A549 (cell line): ENCODE results near the gene NCL. TPM values are rescaled to one million over a fixed set of nuclear protein-coding genes. Genes with fewer than 3 reads are reported as not detected.

Experiments used
- ATAC-seq, 2 experiments: fragments of 200-7000 bp in 1 of 2; fragments of >200 bp in 1 of 2; cut with Nextera tagmentation in 1 of 2; cut with Tn5 transposase in 1 of 2; 3 replicates each; pipeline versions ENCODE4 v1.8.0 to v1.9.1; 2018 to 2020; ENCODE audit warnings: mild to moderate bottlenecking in 1 of 2, moderate library complexity in 1 of 2
- CTCF ChIA-PET: fragments of 300-600 bp; sonication (Branson Sonifier 250); formaldehyde crosslinking; extraction: SDS; loops from one replicate; lab custom pipeline; 2021; ENCODE audit warnings: antibody characterized with exemption, inconsistent platforms; lab: Yijun Ruan, JAX
- POLR2A ChIA-PET: fragments of 350-600 bp; formaldehyde crosslinking; extraction: SDS; loops from one replicate; lab custom pipeline; 2021; ENCODE audit warnings: antibody characterized with exemption, inconsistent platforms; lab: Yijun Ruan, JAX
- DNase-seq, 2 experiments: peaks; one replicate each; pipeline versions ENCODE4 v3.0.0 to v3.0.0-alpha.2; 2011 to 2016; ENCODE audit warnings: low read depth in 1 of 2, low spot score in 1 of 2
- FAIRE-seq: peaks from 2 replicates; lab custom pipeline; 2011; peaks lifted over from hg19 to GRCh38; lab: Jason Lieb, UNC
- H3K27ac ChIP-seq, 2 experiments: fragments of >200 bp; sonication (Bioruptor Twin); formaldehyde crosslinking; 3 replicates each; pipeline ENCODE4 v1.5.1; 2016 to 2017
- H3K4me1 ChIP-seq: fragments of >200 bp; sonication (Bioruptor Twin); formaldehyde crosslinking; 3 replicates; pipeline ENCODE4 v1.6.1; 2016
- H3K4me2 ChIP-seq: fragments of >200 bp; sonication (Bioruptor Twin); formaldehyde crosslinking; 3 replicates; pipeline ENCODE4 v1.6.1; 2016
- H3K4me3 ChIP-seq: fragments of >200 bp; sonication (Bioruptor Twin); formaldehyde crosslinking; 3 replicates; pipeline ENCODE4 v1.5.1; 2016
- H3K9me3 ChIP-seq: fragments of >200 bp; sonication (Bioruptor Twin); formaldehyde crosslinking; 3 replicates; pipeline ENCODE4 v1.6.1; 2016
- BHLHE40 ChIP-seq: IDR thresholded peaks from 2 replicates; pipeline ENCODE4 v1.6.1; 2012; ENCODE audit warnings: low read depth, low read length, inconsistent platforms
- CHD2 ChIP-seq: fragments of 150-350 bp; IDR thresholded peaks from 2 replicates; pipeline ENCODE4 v1.6.1; 2014; ENCODE audit warnings: low read length; ENCODE audit not compliant: partially characterized antibody
- FOSB ChIP-seq: fragments of 250-450 bp; sonication (Bioruptor Pico); IDR thresholded peaks from 2 replicates; pipeline ENCODE4 v1.5.0; 2020; ENCODE audit warnings: mild to moderate bottlenecking, moderate library complexity
- FOSL2 ChIP-seq, 2 experiments: fragments of 450-650 bp in 1 of 2; fragments of >200 bp in 1 of 2; sonication (Bioruptor Twin) in 1 of 2; formaldehyde crosslinking; IDR thresholded peaks; 2 replicates each; pipeline versions ENCODE4 v1.5.0 to v1.6.1; 2016 to 2020; ENCODE audit warnings: mild to moderate bottlenecking in 1 of 2, moderate library complexity in 1 of 2
- HDAC2 ChIP-seq: fragments of 200-600 bp; sonication (generic); IDR thresholded peaks from 2 replicates; pipeline ENCODE4 v1.6.1; 2016
- HEYL ChIP-seq: fragments of 250-450 bp; sonication (Bioruptor Pico); IDR thresholded peaks from 2 replicates; pipeline ENCODE4 v1.8.0; 2021; ENCODE audit warnings: mild to moderate bottlenecking, moderate library complexity
- HOXA7 ChIP-seq: fragments of 250-450 bp; sonication (Bioruptor Pico); IDR thresholded peaks from 2 replicates; pipeline ENCODE4 v1.5.0; 2020; ENCODE audit warnings: mild to moderate bottlenecking, moderate library complexity
- HOXB13 ChIP-seq: fragments of 250-450 bp; sonication (Bioruptor Pico); IDR thresholded peaks from 2 replicates; pipeline ENCODE4 v1.5.0; 2020; ENCODE audit warnings: low read depth, mild to moderate bottlenecking, moderate library complexity
- JUN ChIP-seq, 2 experiments: fragments of >200 bp; sonication (Bioruptor Twin); formaldehyde crosslinking; IDR thresholded peaks; 2 replicates in 1 of 2; 3 replicates in 1 of 2; pipeline ENCODE4 v1.6.1; 2016 to 2017
- JUNB ChIP-seq: fragments of >200 bp; sonication (Bioruptor Twin); formaldehyde crosslinking; IDR thresholded peaks from 2 replicates; pipeline ENCODE4 v1.6.1; 2016
- MAFK ChIP-seq: fragments of 450-650 bp; IDR thresholded peaks from 2 replicates; pipeline ENCODE4 v1.6.1; 2014; ENCODE audit not compliant: partially characterized antibody
- MAZ ChIP-seq: fragments of 150-350 bp; IDR thresholded peaks from 2 replicates; pipeline ENCODE4 v1.6.1; 2014; ENCODE audit warnings: antibody characterized with exemption, low read depth, low read length, borderline replicate concordance
- NPAS2 ChIP-seq: fragments of 250-450 bp; sonication (Bioruptor Pico); IDR thresholded peaks from 2 replicates; pipeline ENCODE4 v1.8.0; 2022; ENCODE audit warnings: mild to moderate bottlenecking, moderate library complexity, borderline replicate concordance
- RARB ChIP-seq: fragments of 250-450 bp; sonication (Bioruptor Pico); IDR thresholded peaks from 2 replicates; pipeline ENCODE4 v1.8.0; 2021; ENCODE audit warnings: mild to moderate bottlenecking, moderate library complexity
- RNF2 ChIP-seq: fragments of 200-600 bp; sonication (generic); IDR thresholded peaks from 2 replicates; pipeline ENCODE4 v1.6.1; 2016; ENCODE audit warnings: low read depth, mild to moderate bottlenecking, antibody characterized with exemption, moderate library complexity, borderline replicate concordance
- TP53 ChIP-seq: fragments of 250-450 bp; sonication (Bioruptor Pico); IDR thresholded peaks from 2 replicates; pipeline ENCODE4 v1.5.0; 2021; ENCODE audit warnings: mild to moderate bottlenecking, moderate library complexity
- ZFP36 ChIP-seq: fragments of 450-650 bp; IDR thresholded peaks from 2 replicates; pipeline ENCODE4 v1.6.1; 2014; ENCODE audit warnings: borderline replicate concordance; ENCODE audit not compliant: partially characterized antibody
- ZNF302 ChIP-seq: fragments of 250-450 bp; sonication (Bioruptor Pico); IDR thresholded peaks from 2 replicates; pipeline ENCODE4 v1.9.0; 2021; ENCODE audit warnings: inconsistent platforms, mild to moderate bottlenecking, moderate library complexity
- WGBS: methylation state at CpG from one replicate; pipeline ENCODE4 v1.1.6; 2017; ENCODE audit errors: missing lambda C conversion rate; 5-methylcytosine and 5-hydroxymethylcytosine counted together
- polyA plus RNA-seq, 4 experiments: library from polyadenylated mRNA; depleted of rRNA in 3 of 4; stranded (reverse); fragments of >200 nt; fragmentation: RNase III in 1 of 4; extraction: RNeasy Plus Mini Kit Qiagen cat#74134 plus additional on column Dnase treatment in 1 of 4; gene quantifications; 2 replicates in 3 of 4; 3 replicates in 1 of 4; pipeline ENCODE4 v1.2.3, GENCODE V29; 2011 to 2017
- TF ChIP-seq, protein P1 (sequence below): IDR thresholded peaks from 2 replicates; pipeline ENCODE4 v1.6.1; 2012
- TF ChIP-seq, protein P2 (sequence below): fragments of 450-650 bp; IDR thresholded peaks from 2 replicates; pipeline ENCODE4 v1.6.1; 2014; ENCODE audit warnings: antibody characterized with exemption
- TF ChIP-seq, protein P3 (sequence below): fragments of 200-600 bp; sonication (generic); IDR thresholded peaks from 2 replicates; pipeline ENCODE4 v1.6.1; 2016; ENCODE audit warnings: antibody characterized with exemption, mild to moderate bottlenecking, moderate library complexity
- TF ChIP-seq, protein P4 (sequence below): fragments of 250-450 bp; sonication (Bioruptor Pico); IDR thresholded peaks from 2 replicates; pipeline ENCODE4 v1.5.0; 2020; ENCODE audit warnings: low read depth, mild to moderate bottlenecking, moderate library complexity
- TF ChIP-seq, protein P5 (sequence below): fragments of 250-450 bp; sonication (Bioruptor Pico); IDR thresholded peaks from 2 replicates; pipeline ENCODE4 v1.5.0; 2021; ENCODE audit warnings: mild to moderate bottlenecking, moderate library complexity, borderline replicate concordance
- TF ChIP-seq, protein P6 (sequence below): IDR thresholded peaks from 2 replicates; pipeline ENCODE4 v1.6.1; 2012; ENCODE audit warnings: low read depth, borderline replicate concordance

NCL gene
- polyA plus RNA-seq, 2 of the 4 experiments (the other 2 are of a cell fraction) = 390 to 766 TPM

DNA sequence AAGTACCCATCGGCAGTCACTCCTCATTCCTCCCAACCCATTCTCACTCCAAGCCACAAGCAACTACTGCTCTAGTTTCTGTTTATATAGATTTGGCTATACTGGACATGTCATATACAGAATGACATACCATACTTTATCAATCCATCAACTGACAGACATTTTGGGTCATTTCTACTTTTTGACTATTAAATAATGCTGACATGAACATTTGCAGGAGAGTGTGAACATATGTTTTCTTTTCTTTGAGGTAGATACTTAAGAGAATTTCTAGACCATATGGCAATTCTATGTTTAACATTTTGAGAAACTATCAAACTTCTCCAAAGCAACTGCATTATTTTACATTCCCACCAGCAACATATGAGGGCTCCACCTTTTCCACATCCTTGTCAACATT is 33.4 kb upstream of the NCL start:
- no peak overlapping the region for H3K27ac ChIP-seq
- H3K4me1 ChIP-seq = no peaks in the 10 kb centered on the region
- ATAC-seq (no peak), DNase-seq (no peak), FAIRE-seq (no peak)
- WGBS = 94% methylated on average over 1 of the region's 1 CpG
- TF ChIP-seq MAFK (peak; percentile 85), FOSB (CRISPR knock-in tag) (no peak), HOXA7 (CRISPR knock-in tag) (no peak), RARB (CRISPR knock-in tag) (no peak), ZNF302 (CRISPR knock-in tag) (no peak), MAZ (no peak), CHD2 (no peak), ZFP36 (no peak)
- TF ChIP-seq, protein P1, sequence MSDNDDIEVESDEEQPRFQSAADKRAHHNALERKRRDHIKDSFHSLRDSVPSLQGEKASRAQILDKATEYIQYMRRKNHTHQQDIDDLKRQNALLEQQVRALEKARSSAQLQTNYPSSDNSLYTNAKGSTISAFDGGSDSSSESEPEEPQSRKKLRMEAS = no peak
- no peaks in the 10 kb centered on the region for H3K9me3 ChIP-seq
- no peak overlapping the region for H3K4me2 ChIP-seq
- no peak overlapping the region for H3K4me3 ChIP-seq
- CTCF ChIA-PET = no interaction called here
- POLR2A ChIA-PET = no interaction called here

DNA sequence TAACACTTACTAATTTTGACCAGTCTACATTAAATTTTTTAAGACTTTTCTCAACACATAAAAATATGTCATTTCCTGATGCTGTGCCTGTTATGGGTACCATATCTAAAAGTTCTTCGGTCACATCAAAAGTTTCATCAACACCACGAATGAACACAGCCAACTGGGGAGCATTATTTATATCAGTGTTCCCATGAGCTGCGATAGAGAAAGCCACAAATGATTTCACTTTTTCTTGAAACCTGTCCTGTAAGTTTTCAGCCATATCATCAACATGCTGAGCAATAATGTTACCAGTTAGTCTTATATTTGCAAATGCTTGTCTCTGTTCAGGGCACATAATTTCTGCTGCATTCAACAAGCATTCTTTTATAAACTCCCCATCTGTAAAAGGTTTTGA is 30.4 kb upstream of the NCL start:
- CTCF ChIA-PET = interaction anchor here (2.8 kb wide), 1 partner anchor 12 kb away, joined by 10 read pairs; no protein-coding TSS in a partner anchor
- DNase-seq = no peak
- ATAC-seq = no peak
- Histone ChIP-seq H3K27ac (no peak overlapping the region), H3K4me1 (no peaks in the 10 kb centered on the region), H3K9me3 (no peaks in the 10 kb centered on the region), H3K4me2 (no peak overlapping the region), H3K4me3 (no peak overlapping the region)
- TF ChIP-seq ZNF302 (CRISPR knock-in tag) (no peak), BHLHE40 (no peak), FOSL2 (IDR thresholded peaks at IDR 0.05) (no peak), FOSL2 (CRISPR knock-in tag; IDR thresholded peaks at IDR 0.05) (no peak), JUN (IDR thresholded peaks at IDR 0.05) (no peak), HEYL (CRISPR knock-in tag) (no peak), HOXB13 (CRISPR knock-in tag) (no peak), JUNB (no peak), HDAC2 (no peak), TP53 (CRISPR knock-in tag) (no peak), RNF2 (no peak), NPAS2 (no peak)
- TF ChIP-seq, protein P2, sequence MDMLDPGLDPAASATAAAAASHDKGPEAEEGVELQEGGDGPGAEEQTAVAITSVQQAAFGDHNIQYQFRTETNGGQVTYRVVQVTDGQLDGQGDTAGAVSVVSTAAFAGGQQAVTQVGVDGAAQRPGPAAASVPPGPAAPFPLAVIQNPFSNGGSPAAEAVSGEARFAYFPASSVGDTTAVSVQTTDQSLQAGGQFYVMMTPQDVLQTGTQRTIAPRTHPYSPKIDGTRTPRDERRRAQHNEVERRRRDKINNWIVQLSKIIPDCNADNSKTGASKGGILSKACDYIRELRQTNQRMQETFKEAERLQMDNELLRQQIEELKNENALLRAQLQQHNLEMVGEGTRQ = no peak
- TF ChIP-seq, protein P3, sequence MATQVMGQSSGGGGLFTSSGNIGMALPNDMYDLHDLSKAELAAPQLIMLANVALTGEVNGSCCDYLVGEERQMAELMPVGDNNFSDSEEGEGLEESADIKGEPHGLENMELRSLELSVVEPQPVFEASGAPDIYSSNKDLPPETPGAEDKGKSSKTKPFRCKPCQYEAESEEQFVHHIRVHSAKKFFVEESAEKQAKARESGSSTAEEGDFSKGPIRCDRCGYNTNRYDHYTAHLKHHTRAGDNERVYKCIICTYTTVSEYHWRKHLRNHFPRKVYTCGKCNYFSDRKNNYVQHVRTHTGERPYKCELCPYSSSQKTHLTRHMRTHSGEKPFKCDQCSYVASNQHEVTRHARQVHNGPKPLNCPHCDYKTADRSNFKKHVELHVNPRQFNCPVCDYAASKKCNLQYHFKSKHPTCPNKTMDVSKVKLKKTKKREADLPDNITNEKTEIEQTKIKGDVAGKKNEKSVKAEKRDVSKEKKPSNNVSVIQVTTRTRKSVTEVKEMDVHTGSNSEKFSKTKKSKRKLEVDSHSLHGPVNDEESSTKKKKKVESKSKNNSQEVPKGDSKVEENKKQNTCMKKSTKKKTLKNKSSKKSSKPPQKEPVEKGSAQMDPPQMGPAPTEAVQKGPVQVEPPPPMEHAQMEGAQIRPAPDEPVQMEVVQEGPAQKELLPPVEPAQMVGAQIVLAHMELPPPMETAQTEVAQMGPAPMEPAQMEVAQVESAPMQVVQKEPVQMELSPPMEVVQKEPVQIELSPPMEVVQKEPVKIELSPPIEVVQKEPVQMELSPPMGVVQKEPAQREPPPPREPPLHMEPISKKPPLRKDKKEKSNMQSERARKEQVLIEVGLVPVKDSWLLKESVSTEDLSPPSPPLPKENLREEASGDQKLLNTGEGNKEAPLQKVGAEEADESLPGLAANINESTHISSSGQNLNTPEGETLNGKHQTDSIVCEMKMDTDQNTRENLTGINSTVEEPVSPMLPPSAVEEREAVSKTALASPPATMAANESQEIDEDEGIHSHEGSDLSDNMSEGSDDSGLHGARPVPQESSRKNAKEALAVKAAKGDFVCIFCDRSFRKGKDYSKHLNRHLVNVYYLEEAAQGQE = no peak
- TF ChIP-seq, protein P4, sequence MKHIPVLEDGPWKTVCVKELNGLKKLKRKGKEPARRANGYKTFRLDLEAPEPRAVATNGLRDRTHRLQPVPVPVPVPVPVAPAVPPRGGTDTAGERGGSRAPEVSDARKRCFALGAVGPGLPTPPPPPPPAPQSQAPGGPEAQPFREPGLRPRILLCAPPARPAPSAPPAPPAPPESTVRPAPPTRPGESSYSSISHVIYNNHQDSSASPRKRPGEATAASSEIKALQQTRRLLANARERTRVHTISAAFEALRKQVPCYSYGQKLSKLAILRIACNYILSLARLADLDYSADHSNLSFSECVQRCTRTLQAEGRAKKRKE (CRISPR knock-in tag) = no peak
- TF ChIP-seq, protein P5, sequence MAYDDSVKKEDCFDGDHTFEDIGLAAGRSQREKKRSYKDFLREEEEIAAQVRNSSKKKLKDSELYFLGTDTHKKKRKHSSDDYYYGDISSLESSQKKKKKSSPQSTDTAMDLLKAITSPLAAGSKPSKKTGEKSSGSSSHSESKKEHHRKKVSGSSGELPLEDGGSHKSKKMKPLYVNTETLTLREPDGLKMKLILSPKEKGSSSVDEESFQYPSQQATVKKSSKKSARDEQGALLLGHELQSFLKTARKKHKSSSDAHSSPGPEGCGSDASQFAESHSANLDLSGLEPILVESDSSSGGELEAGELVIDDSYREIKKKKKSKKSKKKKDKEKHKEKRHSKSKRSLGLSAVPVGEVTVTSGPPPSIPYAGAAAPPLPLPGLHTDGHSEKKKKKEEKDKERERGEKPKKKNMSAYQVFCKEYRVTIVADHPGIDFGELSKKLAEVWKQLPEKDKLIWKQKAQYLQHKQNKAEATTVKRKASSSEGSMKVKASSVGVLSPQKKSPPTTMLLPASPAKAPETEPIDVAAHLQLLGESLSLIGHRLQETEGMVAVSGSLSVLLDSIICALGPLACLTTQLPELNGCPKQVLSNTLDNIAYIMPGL = no peak
- TF ChIP-seq, protein P6, sequence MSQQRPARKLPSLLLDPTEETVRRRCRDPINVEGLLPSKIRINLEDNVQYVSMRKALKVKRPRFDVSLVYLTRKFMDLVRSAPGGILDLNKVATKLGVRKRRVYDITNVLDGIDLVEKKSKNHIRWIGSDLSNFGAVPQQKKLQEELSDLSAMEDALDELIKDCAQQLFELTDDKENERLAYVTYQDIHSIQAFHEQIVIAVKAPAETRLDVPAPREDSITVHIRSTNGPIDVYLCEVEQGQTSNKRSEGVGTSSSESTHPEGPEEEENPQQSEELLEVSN = no peak
- no peak for FAIRE-seq
- POLR2A ChIA-PET = interaction anchor here (1.2 kb wide), 1 partner anchor 30 kb away, joined by 4 read pairs; the partner anchor contains the start of gene NCL
- WGBS = 67% methylated on average over 3 of the region's 3 CpGs
